Measurements from ENCODE around the gene EPS8L3. TPM values are rescaled to one million over a fixed set of nuclear protein-coding genes. Genes with fewer than 3 reads are reported as not detected.

The EPS8L3 gene
- total RNA-seq, 1 experiment from 2014 or later: not detected

DNA sequence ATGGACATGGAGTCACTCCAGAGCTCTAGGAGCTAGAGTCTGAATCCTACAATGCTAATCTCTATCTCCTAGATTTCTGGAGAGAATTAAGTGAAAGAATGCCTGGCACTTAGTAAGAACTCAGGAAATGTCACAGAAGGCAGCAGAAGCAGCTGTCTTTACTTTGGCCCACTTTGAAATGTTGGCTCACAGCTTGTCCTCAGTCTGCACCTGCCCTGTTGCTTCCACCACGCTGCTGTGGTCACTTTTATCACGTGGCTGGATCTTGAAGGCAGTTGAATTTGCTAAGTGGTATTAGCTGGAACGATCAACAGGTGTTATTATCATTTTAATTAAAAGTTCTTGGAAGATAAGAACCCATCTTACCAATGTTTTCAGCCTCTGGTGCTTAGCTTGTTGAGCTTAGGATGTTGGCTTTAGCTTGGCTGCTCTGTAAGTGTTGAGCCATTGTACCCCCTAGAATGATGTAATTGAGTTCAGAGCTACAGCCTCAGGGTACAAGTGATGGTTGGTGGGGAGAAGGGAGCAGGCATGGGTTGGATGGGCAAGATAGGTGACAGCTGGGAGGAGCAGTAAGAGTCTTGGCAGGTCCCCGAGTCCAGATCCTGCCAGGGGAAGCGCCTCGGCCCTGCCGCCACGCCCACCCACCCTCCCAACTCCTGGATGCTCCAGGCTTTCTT, 41.9 kb upstream of the EPS8L3 start:
- no peak overlapping the region for H2AFZ ChIP-seq (ENCODE audit: low read length)
- H3K4me2 ChIP-seq (ENCODE audit: low read depth, low read length, poor library complexity, severe bottlenecking): no peak overlapping the region
- H3K4me3 ChIP-seq (ENCODE audit: low read length): no peak overlapping the region
- no peak overlapping the region for H3K27ac ChIP-seq (ENCODE audit: low read length)
- H3K27me3 ChIP-seq (ENCODE audit: low read length): no peaks in the 10 kb centered on the region; the same call in 1 of the 2 replicates
- no peaks in the 10 kb centered on the region for H3K36me3 ChIP-seq (ENCODE audit: insufficient read depth, low read length)
- peaks cover 4% of the 10 kb centered on the region for H3K4me1 ChIP-seq (ENCODE audit: low read length)
- H3K79me2 ChIP-seq (ENCODE audit: low read length): no peaks in the 10 kb centered on the region
- H3K9ac ChIP-seq (ENCODE audit: low read length): no peak overlapping the region
- no peaks in the 10 kb centered on the region for H3K9me2 ChIP-seq (replicated peaks; ENCODE audit: insufficient read depth, low read length)
- H3K9me3 ChIP-seq (ENCODE audit: low read length): no peaks in the 10 kb centered on the region
- no peaks in the 10 kb centered on the region for H4K20me1 ChIP-seq (ENCODE audit: insufficient read depth, low read depth, low read length)
- DNase-seq: no peak

DNA sequence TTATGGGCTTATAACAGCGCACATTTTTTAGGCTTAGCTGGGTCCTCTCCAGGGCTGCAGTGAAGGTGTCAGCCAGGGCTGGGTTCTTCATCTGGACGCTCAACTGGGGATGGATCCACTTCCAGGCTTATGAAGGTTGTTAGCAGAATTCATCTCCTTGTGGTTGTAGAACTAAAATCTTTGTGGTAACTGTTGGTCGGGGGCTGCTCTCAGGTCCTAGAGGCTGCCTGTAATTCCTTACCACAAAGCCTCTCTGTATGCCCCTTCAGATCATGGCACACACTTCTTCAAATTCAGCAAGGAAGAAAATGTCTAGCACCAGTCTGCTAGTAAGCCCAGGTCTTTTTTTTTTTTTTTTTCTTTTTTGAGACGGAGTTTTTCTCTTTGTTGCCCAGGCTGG, 40.9 kb upstream of the EPS8L3 start:
- H3K4me3 ChIP-seq (ENCODE audit: low read length): no peak overlapping the region
- no peaks in the 10 kb centered on the region; the same call in 1 of the 2 replicates for H3K27me3 ChIP-seq (ENCODE audit: low read length)
- H3K9ac ChIP-seq (ENCODE audit: low read length): no peak overlapping the region
- no peak overlapping the region for H3K4me2 ChIP-seq (ENCODE audit: low read depth, low read length, poor library complexity, severe bottlenecking)
- no peaks in the 10 kb centered on the region for H3K9me2 ChIP-seq (replicated peaks; ENCODE audit: insufficient read depth, low read length)
- no peaks in the 10 kb centered on the region for H3K9me3 ChIP-seq (ENCODE audit: low read length)
- H3K27ac ChIP-seq (ENCODE audit: low read length): no peak overlapping the region
- no peak for DNase-seq
- no peak overlapping the region for H2AFZ ChIP-seq (ENCODE audit: low read length)
- no peaks in the 10 kb centered on the region for H4K20me1 ChIP-seq (ENCODE audit: insufficient read depth, low read depth, low read length)
- H3K36me3 ChIP-seq (ENCODE audit: insufficient read depth, low read length): no peaks in the 10 kb centered on the region
- peaks cover 4% of the 10 kb centered on the region for H3K4me1 ChIP-seq (ENCODE audit: low read length)
- H3K79me2 ChIP-seq (ENCODE audit: low read length): no peaks in the 10 kb centered on the region

DNA sequence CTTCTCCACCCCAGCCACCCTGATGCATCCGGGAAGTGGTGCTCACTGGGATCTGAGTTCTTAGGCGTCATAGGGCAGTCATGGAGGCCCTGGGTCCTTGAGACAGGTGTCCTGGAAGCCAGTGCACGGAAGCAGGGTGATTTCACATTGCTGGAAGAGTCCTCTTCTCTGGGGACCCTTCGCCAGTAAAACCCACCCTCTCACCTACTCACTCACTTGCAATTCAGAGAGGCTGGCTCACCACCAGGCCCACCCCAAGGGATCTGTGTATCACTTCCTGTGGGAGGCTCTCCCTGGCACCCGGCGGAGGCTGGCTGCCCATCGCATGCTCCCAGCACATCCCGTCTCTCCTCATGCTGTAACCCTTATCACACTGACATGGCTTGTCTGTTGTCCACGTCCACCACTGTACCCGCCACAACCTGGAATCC, 40.2 kb upstream of the EPS8L3 start:
- Histone ChIP-seq H3K36me3 (ENCODE audit: insufficient read depth, low read length) (no peaks in the 10 kb centered on the region), H3K4me2 (ENCODE audit: low read depth, low read length, poor library complexity, severe bottlenecking) (no peak overlapping the region), H2AFZ (ENCODE audit: low read length) (no peak overlapping the region), H3K27me3 (ENCODE audit: low read length) (no peaks in the 10 kb centered on the region; the same call in 1 of the 2 replicates), H3K9me3 (ENCODE audit: low read length) (no peaks in the 10 kb centered on the region), H3K4me3 (ENCODE audit: low read length) (no peak overlapping the region), H4K20me1 (ENCODE audit: insufficient read depth, low read depth, low read length) (no peaks in the 10 kb centered on the region), H3K27ac (ENCODE audit: low read length) (no peak overlapping the region), H3K4me1 (ENCODE audit: low read length) (no peaks in the 10 kb centered on the region), H3K79me2 (ENCODE audit: low read length) (no peaks in the 10 kb centered on the region), H3K9ac (ENCODE audit: low read length) (no peak overlapping the region), H3K9me2 (replicated peaks; ENCODE audit: insufficient read depth, low read length) (no peaks in the 10 kb centered on the region)
- DNase-seq: no peak

- no peak for DNase-seq
- Histone ChIP-seq H3K9me2 (replicated peaks; ENCODE audit: insufficient read depth, low read length) (no peaks in the 10 kb centered on the region), H3K4me2 (ENCODE audit: low read depth, low read length, poor library complexity, severe bottlenecking) (no peak overlapping the region), H3K27me3 (ENCODE audit: low read length) (no peaks in the 10 kb centered on the region), H3K9me3 (ENCODE audit: low read length) (no peaks in the 10 kb centered on the region), H3K27ac (ENCODE audit: low read length) (no peak overlapping the region), H3K4me1 (ENCODE audit: low read length) (no peaks in the 10 kb centered on the region), H3K36me3 (ENCODE audit: insufficient read depth, low read length) (no peaks in the 10 kb centered on the region), H3K4me3 (ENCODE audit: low read length) (no peak overlapping the region), H2AFZ (ENCODE audit: low read length) (no peak overlapping the region), H3K79me2 (ENCODE audit: low read length) (no peaks in the 10 kb centered on the region), H3K9ac (ENCODE audit: low read length) (no peak overlapping the region), H4K20me1 (ENCODE audit: insufficient read depth, low read depth, low read length) (no peaks in the 10 kb centered on the region)
These were observed 39.3 kb upstream of the EPS8L3 start for GRCh38 chr1:109802901-109803561.

DNA sequence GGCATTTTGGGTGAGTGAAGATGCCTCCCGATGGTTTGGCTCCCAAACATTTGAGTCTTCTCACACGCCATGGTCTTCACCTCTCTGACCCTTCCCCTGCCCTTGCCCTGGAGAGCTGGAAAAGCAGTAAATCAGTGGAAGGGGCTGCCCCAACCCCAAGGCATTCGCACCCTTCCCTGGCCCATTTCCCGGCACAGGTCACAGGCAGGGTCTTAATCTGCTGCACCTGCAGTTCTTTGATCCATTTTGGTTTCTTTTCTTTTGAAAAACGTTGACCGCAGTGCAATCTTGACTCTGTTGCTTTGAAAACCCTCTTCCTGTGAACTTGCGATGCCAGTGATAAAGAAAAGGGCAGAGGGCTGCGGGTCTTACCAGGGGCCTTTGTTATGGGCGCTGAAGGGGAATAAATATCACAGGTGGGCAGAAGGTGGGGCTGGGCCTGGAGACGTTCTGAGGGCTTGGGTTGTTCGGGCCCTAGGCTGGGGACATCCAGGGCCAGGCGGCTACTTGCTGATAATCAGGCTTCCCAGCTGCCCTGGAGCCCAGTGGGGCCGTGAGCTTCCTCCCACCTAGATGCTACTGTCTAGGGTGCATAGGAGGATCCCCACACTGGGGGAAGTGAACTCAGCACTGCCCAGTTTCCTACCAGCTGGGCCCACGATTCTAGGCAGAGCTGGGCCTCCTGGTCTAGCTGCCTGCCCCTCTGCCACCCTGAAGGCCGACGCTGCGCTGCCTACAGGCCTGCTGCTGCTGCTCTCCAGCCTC, 38.6 kb upstream of the EPS8L3 start:
- Histone ChIP-seq H3K4me1 (ENCODE audit: low read length) (no peaks in the 10 kb centered on the region), H3K27ac (ENCODE audit: low read length) (no peak overlapping the region), H3K9me2 (replicated peaks; ENCODE audit: insufficient read depth, low read length) (no peaks in the 10 kb centered on the region), H3K79me2 (ENCODE audit: low read length) (no peaks in the 10 kb centered on the region), H3K9me3 (ENCODE audit: low read length) (no peaks in the 10 kb centered on the region), H3K27me3 (ENCODE audit: low read length) (no peaks in the 10 kb centered on the region), H3K36me3 (ENCODE audit: insufficient read depth, low read length) (no peaks in the 10 kb centered on the region), H3K4me2 (ENCODE audit: low read depth, low read length, poor library complexity, severe bottlenecking) (no peak overlapping the region), H4K20me1 (ENCODE audit: insufficient read depth, low read depth, low read length) (no peaks in the 10 kb centered on the region), H3K4me3 (ENCODE audit: low read length) (no peak overlapping the region), H3K9ac (ENCODE audit: low read length) (no peak overlapping the region), H2AFZ (ENCODE audit: low read length) (no peak overlapping the region)
- DNase-seq: no peak

DNA sequence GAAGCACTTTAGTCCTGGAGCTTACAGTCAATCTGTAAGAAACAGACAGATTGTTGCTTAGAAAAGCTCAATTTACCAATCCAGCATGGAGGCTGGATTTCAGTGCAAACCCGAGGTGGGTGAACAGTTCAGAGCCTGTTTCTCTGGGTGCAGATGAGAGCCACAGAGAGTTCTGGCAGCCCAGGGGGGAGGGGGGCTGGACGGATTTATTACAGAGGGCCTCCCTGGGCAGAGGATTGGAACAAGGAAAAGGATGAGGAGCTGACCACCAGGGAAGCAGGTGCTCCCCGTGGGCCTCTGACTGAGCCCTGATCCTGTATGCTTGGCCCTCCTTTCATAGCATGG, 38.0 kb upstream of the EPS8L3 start:
- no peak for DNase-seq
- H3K27me3 ChIP-seq (ENCODE audit: low read length): no peaks in the 10 kb centered on the region
- no peaks in the 10 kb centered on the region for H3K79me2 ChIP-seq (ENCODE audit: low read length)
- no peaks in the 10 kb centered on the region for H4K20me1 ChIP-seq (ENCODE audit: insufficient read depth, low read depth, low read length)
- no peak overlapping the region for H2AFZ ChIP-seq (ENCODE audit: low read length)
- H3K4me3 ChIP-seq (ENCODE audit: low read length): no peak overlapping the region
- H3K27ac ChIP-seq (ENCODE audit: low read length): no peak overlapping the region
- H3K4me2 ChIP-seq (ENCODE audit: low read depth, low read length, poor library complexity, severe bottlenecking): no peak overlapping the region
- no peaks in the 10 kb centered on the region for H3K36me3 ChIP-seq (ENCODE audit: insufficient read depth, low read length)
- H3K9me3 ChIP-seq (ENCODE audit: low read length): no peaks in the 10 kb centered on the region
- no peaks in the 10 kb centered on the region for H3K4me1 ChIP-seq (ENCODE audit: low read length)
- H3K9ac ChIP-seq (ENCODE audit: low read length): no peak overlapping the region
- no peaks in the 10 kb centered on the region for H3K9me2 ChIP-seq (replicated peaks; ENCODE audit: insufficient read depth, low read length)

GRCh38 chr1:109800291-109800690, 36.6 kb upstream of the EPS8L3 start:
- Histone ChIP-seq H3K4me1 (ENCODE audit: low read length) (no peaks in the 10 kb centered on the region), H3K79me2 (ENCODE audit: low read length) (no peaks in the 10 kb centered on the region)

GRCh38 chr1:109799445-109799844, 35.7 kb upstream of the EPS8L3 start:
- Histone ChIP-seq H2AFZ (ENCODE audit: low read length) (no peak overlapping the region), H3K4me1 (ENCODE audit: low read length) (no peaks in the 10 kb centered on the region), H3K27me3 (ENCODE audit: low read length) (no peaks in the 10 kb centered on the region), H3K79me2 (ENCODE audit: low read length) (no peaks in the 10 kb centered on the region), H4K20me1 (ENCODE audit: insufficient read depth, low read depth, low read length) (no peaks in the 10 kb centered on the region), H3K4me2 (ENCODE audit: low read depth, low read length, poor library complexity, severe bottlenecking) (no peak overlapping the region), H3K36me3 (ENCODE audit: insufficient read depth, low read length) (no peaks in the 10 kb centered on the region), H3K4me3 (ENCODE audit: low read length) (no peak overlapping the region), H3K9ac (ENCODE audit: low read length) (no peak overlapping the region), H3K27ac (ENCODE audit: low read length) (no peak overlapping the region), H3K9me3 (ENCODE audit: low read length) (no peaks in the 10 kb centered on the region), H3K9me2 (replicated peaks; ENCODE audit: insufficient read depth, low read length) (no peaks in the 10 kb centered on the region)
- no peak for DNase-seq

More at GRCh38 chr1:109800291-109800690, 36.6 kb upstream of the EPS8L3 start:
- Histone ChIP-seq H3K9me3 (ENCODE audit: low read length) (no peaks in the 10 kb centered on the region), H3K36me3 (ENCODE audit: insufficient read depth, low read length) (no peaks in the 10 kb centered on the region), H3K27ac (ENCODE audit: low read length) (no peak overlapping the region), H3K4me2 (ENCODE audit: low read depth, low read length, poor library complexity, severe bottlenecking) (no peak overlapping the region), H3K27me3 (ENCODE audit: low read length) (no peaks in the 10 kb centered on the region), H4K20me1 (ENCODE audit: insufficient read depth, low read depth, low read length) (no peaks in the 10 kb centered on the region), H3K9me2 (replicated peaks; ENCODE audit: insufficient read depth, low read length) (no peaks in the 10 kb centered on the region), H3K9ac (ENCODE audit: low read length) (no peak overlapping the region), H3K4me3 (ENCODE audit: low read length) (no peak overlapping the region), H2AFZ (ENCODE audit: low read length) (no peak overlapping the region)
- DNase-seq: no peak
